Activated CD4-positive, alpha-beta T cell treated with anti-CD3 and anti-CD28 coated beads, Interleukin-2, amount 10 ng/mL, durations not matched to agents 7 days and 5 days (primary cell): Measurements from ENCODE around the gene VPS51. TPM values are rescaled to one million over a fixed set of nuclear protein-coding genes. Genes with fewer than 3 reads are reported as not detected.
A peak's percentile ranks its signal among the peaks of the same experiment; 100 is the strongest.

Source experiments
- CTCF ChIA-PET: fragments of 350-600 bp; sonication (Branson Sonifier 250); formaldehyde crosslinking; loops from one replicate; lab custom pipeline; 2021; ENCODE audit warnings: antibody characterized with exemption; lab: Charles Lee
- POLR2A ChIA-PET: fragments of 350-600 bp; sonication (Branson Sonifier 250); formaldehyde crosslinking; loops from one replicate; lab custom pipeline; 2021; ENCODE audit warnings: antibody characterized with exemption; lab: Charles Lee
- DNase-seq: peaks from one replicate; pipeline ENCODE4 v3.0.0-alpha.2; 2020
- H3K27ac Mint-ChIP-seq: one replicate; pipeline ENCODE4 v1.8.0; 2021; ENCODE audit warnings: mild to moderate bottlenecking, moderate library complexity, mixed read lengths
- H3K27me3 Mint-ChIP-seq: one replicate; pipeline ENCODE4 v1.8.0; 2021; ENCODE audit warnings: mixed read lengths
- H3K36me3 Mint-ChIP-seq: one replicate; pipeline ENCODE4 v1.8.0; 2021; ENCODE audit warnings: low read depth, mixed read lengths
- H3K4me1 Mint-ChIP-seq: one replicate; pipeline ENCODE4 v1.8.0; 2021; ENCODE audit warnings: mixed read lengths
- H3K4me3 Mint-ChIP-seq: one replicate; pipeline ENCODE4 v1.8.0; 2021; ENCODE audit warnings: mild to moderate bottlenecking, moderate library complexity, mixed read lengths
- H3K9me3 Mint-ChIP-seq: one replicate; pipeline ENCODE4 v1.8.0; 2021; ENCODE audit warnings: mixed read lengths
- total RNA-seq, 2 experiments: library from RNA; stranded (reverse); gene quantifications; one replicate each; pipeline ENCODE4 v1.2.3, GENCODE V29; 2021

The VPS51 gene
- total RNA-seq, 2 experiments from 2014 or later: 146 to 148 TPM

DNA sequence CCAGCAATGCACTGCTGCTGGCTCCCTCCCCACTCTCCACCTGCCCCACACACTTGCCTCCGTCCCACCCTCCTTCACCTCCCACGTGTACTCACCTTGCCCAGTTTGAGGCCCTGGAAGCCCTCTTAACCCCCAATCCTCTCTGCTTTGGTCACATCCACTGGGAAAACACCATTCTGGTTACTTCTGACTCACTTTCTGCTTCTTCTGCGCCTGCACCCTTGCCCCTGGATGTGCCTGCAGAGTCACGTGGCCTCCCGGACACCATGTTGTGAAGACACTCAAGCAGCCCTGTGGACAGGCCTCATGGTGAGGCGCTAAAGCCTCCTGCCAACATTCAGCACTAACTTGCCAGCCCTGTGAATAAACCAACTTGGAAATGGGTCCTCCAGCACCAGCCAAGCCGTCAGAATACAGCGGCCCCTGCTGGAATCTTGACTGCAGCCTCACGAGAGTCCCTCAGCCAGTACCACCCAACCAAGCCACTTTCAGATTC is 35.1 kb upstream of the VPS51 start:
- no peak overlapping the region for H3K4me3 Mint-ChIP-seq
- no peaks in the 10 kb centered on the region for H3K9me3 Mint-ChIP-seq
- POLR2A ChIA-PET: no interaction called here
- peaks cover 3% of the 10 kb centered on the region for H3K27me3 Mint-ChIP-seq
- peaks cover 13% of the 10 kb centered on the region for H3K4me1 Mint-ChIP-seq
- CTCF ChIA-PET: interaction anchor here (0.5 to 0.7 kb wide), 2 partner anchors 12 to 77 kb away, joined by 3 to 5 read pairs; no protein-coding TSS in a partner anchor
- DNase-seq: peak; percentile 32
- H3K27ac Mint-ChIP-seq: no peak overlapping the region
- no peaks in the 10 kb centered on the region for H3K36me3 Mint-ChIP-seq

GRCh38 chr11:65063532-65063931 is 32.5 kb upstream of the VPS51 start:
- Mint-ChIP-seq H3K9me3 (no peaks in the 10 kb centered on the region), H3K4me3 (no peak overlapping the region), H3K27me3 (no peaks in the 10 kb centered on the region), H3K4me1 (peaks cover 13% of the 10 kb centered on the region), H3K36me3 (no peaks in the 10 kb centered on the region), H3K27ac (no peak overlapping the region)
- DNase-seq: no peak
- CTCF ChIA-PET: interaction anchor here (1.4 to 2.3 kb wide), 4 partner anchors 9 to 49 kb away, joined by 4 to 12 read pairs (median 4); partner anchors contain the start of gene ARL2
- POLR2A ChIA-PET: no interaction called here

DNA sequence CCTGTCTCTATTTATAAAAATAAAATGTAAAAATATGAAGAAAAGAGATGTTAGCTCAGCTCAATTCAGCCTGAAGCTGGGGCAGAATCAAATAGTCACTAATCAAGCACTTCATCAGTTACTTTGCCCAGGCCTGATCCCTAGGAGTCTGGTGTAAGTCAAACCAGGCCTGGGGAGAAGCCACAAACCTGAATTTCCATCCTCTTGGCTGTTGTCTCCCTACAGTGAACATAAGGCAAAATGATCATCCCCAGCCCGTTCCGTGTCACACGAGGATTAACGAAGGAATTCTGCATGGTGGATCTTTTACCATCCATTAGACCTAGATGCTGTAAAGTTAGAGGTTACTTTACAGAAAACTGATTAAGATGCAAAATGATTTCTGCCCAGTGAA is 31.2 kb upstream of the VPS51 start:
- no peak overlapping the region for H3K4me3 Mint-ChIP-seq
- no peaks in the 10 kb centered on the region for H3K36me3 Mint-ChIP-seq
- peaks cover 14% of the 10 kb centered on the region for H3K4me1 Mint-ChIP-seq
- no peaks in the 10 kb centered on the region for H3K27me3 Mint-ChIP-seq
- H3K9me3 Mint-ChIP-seq: no peaks in the 10 kb centered on the region
- CTCF ChIA-PET: interaction anchor here (1.7 kb wide), 1 partner anchor 8 kb away, joined by 4 read pairs; no protein-coding TSS in a partner anchor
- no peak overlapping the region for H3K27ac Mint-ChIP-seq
- POLR2A ChIA-PET: no interaction called here
- no peak for DNase-seq

DNA sequence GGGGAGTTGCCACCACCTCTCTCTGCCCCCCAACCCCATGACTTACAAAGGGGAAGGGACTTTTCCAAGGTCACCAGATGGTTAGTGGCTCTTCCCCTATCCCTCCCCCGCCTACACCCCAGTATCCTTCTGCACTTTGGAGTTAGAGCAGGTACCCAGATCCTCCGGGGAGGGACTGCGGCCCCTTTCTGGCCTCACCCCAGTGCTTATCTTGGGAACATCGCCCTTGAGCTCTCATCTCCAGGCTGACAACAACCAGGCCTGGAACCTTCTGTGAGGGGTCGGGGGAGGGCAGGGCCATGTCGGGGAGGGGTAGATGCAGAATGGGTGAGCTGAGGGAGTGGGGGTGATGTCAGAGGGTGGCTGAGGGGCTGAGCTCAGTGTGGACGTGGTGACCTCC is 30.2 kb upstream of the VPS51 start:
- no peak overlapping the region for H3K4me3 Mint-ChIP-seq
- DNase-seq: no peak
- CTCF ChIA-PET: interaction anchor here (0.9 kb wide), 1 partner anchor 17 kb away, joined by 3 read pairs; no protein-coding TSS in a partner anchor
- no peaks in the 10 kb centered on the region for H3K36me3 Mint-ChIP-seq
- no peak overlapping the region for H3K27ac Mint-ChIP-seq
- H3K9me3 Mint-ChIP-seq: no peaks in the 10 kb centered on the region
- H3K4me1 Mint-ChIP-seq: peaks cover 5% of the 10 kb centered on the region
- H3K27me3 Mint-ChIP-seq: no peaks in the 10 kb centered on the region
- POLR2A ChIA-PET: no interaction called here

DNA sequence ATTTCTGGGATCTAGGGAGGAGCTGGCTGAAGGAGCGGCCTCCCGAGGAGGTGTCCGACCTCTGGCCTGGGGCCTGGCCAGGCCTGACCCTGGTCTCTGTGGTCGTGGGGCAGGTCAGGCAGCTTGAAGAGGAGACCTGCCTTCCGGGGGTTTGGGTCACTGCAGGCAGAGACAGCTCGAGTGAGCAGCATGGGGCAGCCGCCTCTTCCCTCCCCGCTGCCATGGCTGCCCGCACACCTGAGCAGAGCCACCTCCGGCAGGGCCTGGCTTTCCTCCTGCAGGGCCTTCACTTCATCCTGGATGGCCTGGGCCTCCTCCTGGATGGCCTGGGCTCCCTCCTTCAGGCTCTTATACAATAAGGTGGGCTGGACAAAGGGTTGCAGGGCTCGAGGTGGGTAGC is 29.7 kb upstream of the VPS51 start:
- H3K27ac Mint-ChIP-seq: no peak overlapping the region
- H3K4me1 Mint-ChIP-seq: peaks cover 1% of the 10 kb centered on the region
- POLR2A ChIA-PET: no interaction called here
- no peaks in the 10 kb centered on the region for H3K9me3 Mint-ChIP-seq
- DNase-seq: no peak
- no peaks in the 10 kb centered on the region for H3K27me3 Mint-ChIP-seq
- CTCF ChIA-PET: interaction anchor here (0.9 kb wide), 1 partner anchor 16 kb away, joined by 3 read pairs; no protein-coding TSS in a partner anchor
- no peak overlapping the region for H3K4me3 Mint-ChIP-seq
- no peaks in the 10 kb centered on the region for H3K36me3 Mint-ChIP-seq

DNA sequence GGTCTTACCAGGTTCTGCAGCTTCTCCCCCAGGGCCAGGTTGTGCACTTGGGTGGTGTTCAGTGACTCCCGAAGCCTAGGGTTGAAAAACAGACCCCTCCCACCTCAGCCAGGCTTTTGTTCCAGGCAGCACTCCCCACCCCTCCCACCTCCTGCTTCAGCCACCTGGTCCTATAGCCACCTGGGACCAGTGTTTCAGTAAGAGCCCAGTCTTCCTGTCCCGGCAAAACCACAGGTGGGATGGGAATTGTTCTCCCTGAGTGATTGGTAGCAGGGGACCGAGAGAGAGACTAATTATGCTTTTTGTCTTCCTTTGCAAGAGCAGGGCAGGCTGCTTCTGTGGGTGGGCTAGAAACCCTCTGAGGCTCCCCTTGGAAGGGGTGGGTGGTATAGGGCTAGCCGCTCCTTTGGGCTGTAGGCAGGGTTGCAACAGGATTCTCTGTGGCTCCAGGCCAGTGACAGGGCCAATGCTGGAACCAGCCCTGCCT is 29.2 kb upstream of the VPS51 start:
- no peaks in the 10 kb centered on the region for H3K27me3 Mint-ChIP-seq
- no peak overlapping the region for H3K4me3 Mint-ChIP-seq
- H3K36me3 Mint-ChIP-seq: no peaks in the 10 kb centered on the region
- H3K9me3 Mint-ChIP-seq: no peaks in the 10 kb centered on the region
- peaks cover 1% of the 10 kb centered on the region for H3K4me1 Mint-ChIP-seq
- POLR2A ChIA-PET: no interaction called here
- no peak for DNase-seq
- CTCF ChIA-PET: no interaction called here
- no peak overlapping the region for H3K27ac Mint-ChIP-seq

- Mint-ChIP-seq H3K4me3 (no peak overlapping the region), H3K36me3 (no peaks in the 10 kb centered on the region), H3K27me3 (no peaks in the 10 kb centered on the region), H3K27ac (no peak overlapping the region), H3K4me1 (peaks cover 1% of the 10 kb centered on the region), H3K9me3 (no peaks in the 10 kb centered on the region)
- CTCF ChIA-PET: no interaction called here
- no peak for DNase-seq
- POLR2A ChIA-PET: no interaction called here
These were observed 28.6 kb upstream of the VPS51 start for GRCh38 chr11:65067446-65067845.

DNA sequence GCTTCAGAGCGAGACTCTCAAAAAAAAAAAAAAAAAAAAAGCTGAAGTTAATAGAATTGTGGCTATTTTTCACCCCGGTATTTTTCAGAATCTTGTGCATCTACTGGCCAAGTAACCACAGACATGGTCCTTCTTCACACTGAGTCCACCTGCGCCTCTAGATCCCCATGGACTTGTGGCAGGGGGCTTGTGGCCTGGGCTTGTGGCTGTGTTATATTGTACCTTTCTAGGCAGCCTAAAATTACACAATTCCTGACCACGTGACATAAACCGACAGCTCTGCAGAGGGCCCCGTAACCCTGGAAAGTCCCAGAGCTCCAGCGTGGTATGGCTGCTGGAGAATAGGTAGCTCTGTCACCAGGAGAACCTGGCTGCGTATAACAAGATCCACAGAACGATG is 26.8 kb upstream of the VPS51 start:
- no peak for DNase-seq
- Mint-ChIP-seq H3K9me3 (no peaks in the 10 kb centered on the region), H3K27me3 (no peaks in the 10 kb centered on the region), H3K27ac (no peak overlapping the region), H3K36me3 (no peaks in the 10 kb centered on the region), H3K4me1 (peaks cover 1% of the 10 kb centered on the region), H3K4me3 (no peak overlapping the region)
- POLR2A ChIA-PET: no interaction called here
- CTCF ChIA-PET: interaction anchor here (1.1 to 1.5 kb wide), 2 partner anchors 44 to 73 kb away, joined by 3 read pairs; partner anchors contain the start of gene BATF2

DNA sequence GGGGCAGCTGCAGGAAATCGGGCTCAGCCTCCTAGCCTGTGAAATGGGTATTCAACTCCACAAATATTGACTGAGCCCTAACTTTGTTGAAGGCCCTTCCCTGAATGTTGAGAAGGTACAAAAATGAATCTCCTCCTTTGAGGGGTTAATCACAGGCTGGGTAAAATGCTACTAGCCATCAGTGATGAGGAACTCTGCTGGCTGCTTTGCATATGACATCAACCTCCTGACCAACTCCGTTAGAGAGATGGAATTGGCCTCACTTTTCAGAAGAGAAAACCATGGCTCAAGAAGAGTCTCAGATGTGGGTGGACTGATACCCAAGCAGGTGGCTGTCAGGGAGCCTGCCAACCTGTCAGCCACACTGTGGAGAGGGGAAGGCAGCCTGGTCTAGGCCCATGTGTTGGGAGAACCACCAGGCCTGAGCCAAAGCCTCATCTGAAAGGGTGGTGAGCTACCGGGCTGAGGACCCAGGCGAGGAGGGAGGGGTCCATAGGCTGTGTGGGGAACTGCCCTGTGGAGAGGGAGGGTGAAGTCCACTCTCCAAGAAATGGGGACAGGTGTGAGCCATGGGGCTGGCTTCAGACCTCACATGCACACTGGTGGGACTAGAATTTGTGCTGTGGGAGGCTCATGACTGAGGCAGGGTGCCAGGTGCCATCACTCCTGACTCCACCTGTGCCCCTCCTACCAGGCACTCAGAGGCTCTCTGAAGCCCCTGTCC is 23.9 kb upstream of the VPS51 start:
- CTCF ChIA-PET: interaction anchor here (0.6 to 1.6 kb wide), 5 partner anchors 8 to 45 kb away, joined by 3 to 4 read pairs (median 3); partner anchors contain the start of gene ZNHIT2
- Mint-ChIP-seq H3K4me3 (no peak overlapping the region), H3K9me3 (no peaks in the 10 kb centered on the region)

DNA sequence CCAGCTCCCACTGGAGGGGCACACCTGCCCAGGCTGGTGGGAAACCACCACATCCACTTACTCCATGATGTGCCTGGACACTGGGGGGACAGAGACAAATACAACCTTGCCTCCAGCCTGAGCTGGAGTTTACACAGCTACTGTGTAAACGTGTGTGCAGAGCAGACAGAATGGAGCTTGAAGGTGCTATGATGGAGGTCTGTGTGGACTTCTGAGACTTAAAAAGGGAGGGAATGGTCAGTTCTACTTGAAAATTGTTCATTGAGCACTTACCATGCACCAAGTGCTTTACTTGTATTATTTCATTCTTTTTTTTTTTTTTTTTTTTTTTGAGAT is 23.4 kb upstream of the VPS51 start:
- no peaks in the 10 kb centered on the region for H3K27me3 Mint-ChIP-seq
- peaks cover 9% of the 10 kb centered on the region for H3K4me1 Mint-ChIP-seq
- CTCF ChIA-PET: interaction anchor here (0.6 to 1.6 kb wide), 6 partner anchors 9 to 255 kb away, joined by 3 to 4 read pairs (median 3); partner anchors contain the start of gene ZNHIT2
- peaks cover 12% of the 10 kb centered on the region for H3K36me3 Mint-ChIP-seq
- POLR2A ChIA-PET: no interaction called here
- no peak overlapping the region for H3K4me3 Mint-ChIP-seq
- H3K27ac Mint-ChIP-seq: no peak overlapping the region
- no peak for DNase-seq
- H3K9me3 Mint-ChIP-seq: no peaks in the 10 kb centered on the region

More for the DNA sequence above, 23.9 kb upstream of the VPS51 start:
- Mint-ChIP-seq H3K4me1 (peaks cover 5% of the 10 kb centered on the region), H3K27ac (no peak overlapping the region), H3K27me3 (no peaks in the 10 kb centered on the region), H3K36me3 (peaks cover 7% of the 10 kb centered on the region)
- POLR2A ChIA-PET: no interaction called here
- DNase-seq: no peak

GRCh38 chr11:65077451-65077850 is 18.6 kb upstream of the VPS51 start:
- POLR2A ChIA-PET: no interaction called here
- Mint-ChIP-seq H3K36me3 (peaks cover 50% of the 10 kb centered on the region), H3K27me3 (no peaks in the 10 kb centered on the region), H3K9me3 (no peaks in the 10 kb centered on the region), H3K4me3 (no peak overlapping the region), H3K27ac (peak overlapping the region; percentile 50), H3K4me1 (peaks cover 45% of the 10 kb centered on the region)
- CTCF ChIA-PET: interaction anchor here (1.2 to 2.5 kb wide), 4 partner anchors 18 to 267 kb away, joined by 3 to 6 read pairs (median 4); partner anchors contain the start of gene MEN1
- no peak for DNase-seq

DNA sequence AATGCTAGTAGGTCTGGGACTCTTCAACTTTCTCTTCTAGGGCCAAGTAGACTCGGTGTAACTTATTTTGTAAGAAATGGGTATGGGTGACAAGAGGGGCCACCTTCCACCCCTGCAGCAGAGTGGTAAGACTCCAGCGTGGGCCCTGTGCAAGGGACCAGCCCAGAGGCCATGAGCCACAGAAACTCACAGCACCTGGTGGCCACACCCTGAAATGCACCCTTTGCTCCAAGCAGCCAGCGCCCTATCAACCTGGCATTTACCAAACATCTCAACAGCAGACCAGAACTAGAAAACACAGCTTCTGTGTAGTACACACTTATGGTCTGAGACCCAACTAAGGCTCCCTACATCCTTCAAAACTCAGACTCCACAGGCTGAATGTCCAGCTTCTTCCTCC is 17.9 kb upstream of the VPS51 start:
- POLR2A ChIA-PET: interaction anchor here (0.7 kb wide), 1 partner anchor 23 kb away, joined by 3 read pairs; no protein-coding TSS in a partner anchor
- no peaks in the 10 kb centered on the region for H3K9me3 Mint-ChIP-seq
- CTCF ChIA-PET: interaction anchor here (1.4 to 1.7 kb wide), 4 partner anchors 16 to 267 kb away, joined by 3 to 5 read pairs (median 4); partner anchors contain the start of genes ARL2 and MEN1
- no peak overlapping the region for H3K4me3 Mint-ChIP-seq
- peak; percentile 81 for DNase-seq
- H3K36me3 Mint-ChIP-seq: peaks cover 56% of the 10 kb centered on the region
- peak overlapping the region; percentile 91 for H3K27ac Mint-ChIP-seq
- H3K27me3 Mint-ChIP-seq: no peaks in the 10 kb centered on the region
- H3K4me1 Mint-ChIP-seq: peaks cover 52% of the 10 kb centered on the region
